ENCODE measurements around the gene ZSWIM5. TPM values are rescaled to one million over a fixed set of nuclear protein-coding genes. Genes with fewer than 3 reads are reported as not detected.

The ZSWIM5 gene
- total and polyA plus RNA-seq, 4 donors: 0.67 to 2.9 (median 1.3) TPM

DNA sequence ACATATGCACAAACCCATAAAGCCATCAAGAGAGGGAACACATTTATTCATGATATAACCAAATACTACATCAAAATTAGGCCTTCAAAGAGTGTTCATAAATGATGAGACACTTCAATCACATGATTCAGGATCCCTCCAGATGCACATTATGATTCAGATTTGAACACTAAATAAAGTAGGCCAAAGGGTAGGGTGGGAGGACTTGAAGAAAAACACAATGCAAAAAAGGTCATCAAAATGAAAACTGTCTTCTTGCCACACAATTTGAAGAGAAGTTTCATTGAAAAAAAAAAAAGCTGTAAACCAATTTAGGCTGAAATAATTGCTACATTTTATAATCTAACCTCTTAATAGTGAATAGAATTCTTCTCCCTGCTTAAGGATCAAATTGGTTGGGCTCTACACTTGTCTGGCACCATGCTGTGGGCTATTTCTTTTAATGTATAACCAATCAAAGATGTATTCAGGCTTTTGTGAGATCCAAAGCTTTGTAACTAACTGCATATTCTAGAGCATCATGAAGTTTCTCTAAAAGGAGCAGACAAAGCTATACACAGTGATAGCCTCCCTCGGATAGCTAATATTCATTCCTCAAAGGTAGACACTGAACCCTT is 58.1 kb downstream of the ZSWIM5 start:
- H3K4me1 ChIP-seq (ENCODE audit: control insufficient read depth in 4 of 4, insufficient read depth in 4 of 4, low read length in 3 of 4): no peaks in the 10 kb centered on the region
- H3K9me3 ChIP-seq (ENCODE audit: control insufficient read depth in 4 of 4, low read length in 3 of 4): no peaks in the 10 kb centered on the region
- DNase-seq (ENCODE audit: low spot score): no peak
- TF ChIP-seq TAF1 (conservative IDR thresholded peaks at IDR 0.05) (no peak), YY1 (IDR thresholded peaks at IDR 0.05) (no peak), HNF4G (IDR thresholded peaks at IDR 0.05) (no peak), SP1 (IDR thresholded peaks at IDR 0.05) (no peak), RXRA (IDR thresholded peaks at IDR 0.05) (no peak), RAD21 (IDR thresholded peaks at IDR 0.05) (no peak), EGR1 (IDR thresholded peaks at IDR 0.05; ENCODE audit: low read depth in 2 of 2) (no peak), NR2F2 (IDR thresholded peaks at IDR 0.05) (no peak), ZBTB33 (IDR thresholded peaks at IDR 0.05) (no peak), HNF4A (conservative IDR thresholded peaks at IDR 0.05) (no peak), GABPA (IDR thresholded peaks at IDR 0.05 in 1 of 2, conservative IDR thresholded peaks at IDR 0.05 in 1 of 2) (no peak), JUND (IDR thresholded peaks at IDR 0.05) (no peak), CTCF (IDR thresholded peaks at IDR 0.05; ENCODE audit: low read depth, low read length, missing input control) (no peak), ATF3 (IDR thresholded peaks at IDR 0.05) (no peak), FOXA1 (IDR thresholded peaks at IDR 0.05) (no peak), MAX (IDR thresholded peaks at IDR 0.05) (no peak)
- TF ChIP-seq, protein P1, sequence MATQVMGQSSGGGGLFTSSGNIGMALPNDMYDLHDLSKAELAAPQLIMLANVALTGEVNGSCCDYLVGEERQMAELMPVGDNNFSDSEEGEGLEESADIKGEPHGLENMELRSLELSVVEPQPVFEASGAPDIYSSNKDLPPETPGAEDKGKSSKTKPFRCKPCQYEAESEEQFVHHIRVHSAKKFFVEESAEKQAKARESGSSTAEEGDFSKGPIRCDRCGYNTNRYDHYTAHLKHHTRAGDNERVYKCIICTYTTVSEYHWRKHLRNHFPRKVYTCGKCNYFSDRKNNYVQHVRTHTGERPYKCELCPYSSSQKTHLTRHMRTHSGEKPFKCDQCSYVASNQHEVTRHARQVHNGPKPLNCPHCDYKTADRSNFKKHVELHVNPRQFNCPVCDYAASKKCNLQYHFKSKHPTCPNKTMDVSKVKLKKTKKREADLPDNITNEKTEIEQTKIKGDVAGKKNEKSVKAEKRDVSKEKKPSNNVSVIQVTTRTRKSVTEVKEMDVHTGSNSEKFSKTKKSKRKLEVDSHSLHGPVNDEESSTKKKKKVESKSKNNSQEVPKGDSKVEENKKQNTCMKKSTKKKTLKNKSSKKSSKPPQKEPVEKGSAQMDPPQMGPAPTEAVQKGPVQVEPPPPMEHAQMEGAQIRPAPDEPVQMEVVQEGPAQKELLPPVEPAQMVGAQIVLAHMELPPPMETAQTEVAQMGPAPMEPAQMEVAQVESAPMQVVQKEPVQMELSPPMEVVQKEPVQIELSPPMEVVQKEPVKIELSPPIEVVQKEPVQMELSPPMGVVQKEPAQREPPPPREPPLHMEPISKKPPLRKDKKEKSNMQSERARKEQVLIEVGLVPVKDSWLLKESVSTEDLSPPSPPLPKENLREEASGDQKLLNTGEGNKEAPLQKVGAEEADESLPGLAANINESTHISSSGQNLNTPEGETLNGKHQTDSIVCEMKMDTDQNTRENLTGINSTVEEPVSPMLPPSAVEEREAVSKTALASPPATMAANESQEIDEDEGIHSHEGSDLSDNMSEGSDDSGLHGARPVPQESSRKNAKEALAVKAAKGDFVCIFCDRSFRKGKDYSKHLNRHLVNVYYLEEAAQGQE (IDR thresholded peaks at IDR 0.05): no peak
- H3K4me3 ChIP-seq (ENCODE audit: low read depth in 1 of 3, low read length in 3 of 3): no peak overlapping the region
- no peaks in the 10 kb centered on the region for H3K27me3 ChIP-seq (ENCODE audit: control insufficient read depth in 4 of 4, insufficient read depth in 4 of 4, low read length in 3 of 4)
- H3K9ac ChIP-seq (ENCODE audit: low read depth in 1 of 2, low read length in 2 of 2): no peak overlapping the region
- peaks cover 0 to 1% (median 0%) of the 10 kb centered on the region in 4 donors for H3K36me3 ChIP-seq (ENCODE audit: control insufficient read depth in 4 of 4, insufficient read depth in 3 of 4, low read depth in 1 of 4, low read length in 3 of 4)
- 96% methylated on average over 1 of the region's 1 CpG for WGBS
- no peak overlapping the region for H3K27ac ChIP-seq (ENCODE audit: low read depth in 1 of 2, low read length in 2 of 2)

Data from liver (tissue), 9 donors.